HG03039 (cell line): Measurements from ENCODE around the gene NDRG4.

Source experiments
- ATAC-seq: cut with Tn5 transposase; IDR thresholded peaks from one replicate; pipeline ENCODE4 v1.9.1; 2021; ENCODE audit warnings: mild to moderate bottlenecking, moderate library complexity; ENCODE audit not compliant: unreplicated experiment

NDRG4 gene

DNA sequence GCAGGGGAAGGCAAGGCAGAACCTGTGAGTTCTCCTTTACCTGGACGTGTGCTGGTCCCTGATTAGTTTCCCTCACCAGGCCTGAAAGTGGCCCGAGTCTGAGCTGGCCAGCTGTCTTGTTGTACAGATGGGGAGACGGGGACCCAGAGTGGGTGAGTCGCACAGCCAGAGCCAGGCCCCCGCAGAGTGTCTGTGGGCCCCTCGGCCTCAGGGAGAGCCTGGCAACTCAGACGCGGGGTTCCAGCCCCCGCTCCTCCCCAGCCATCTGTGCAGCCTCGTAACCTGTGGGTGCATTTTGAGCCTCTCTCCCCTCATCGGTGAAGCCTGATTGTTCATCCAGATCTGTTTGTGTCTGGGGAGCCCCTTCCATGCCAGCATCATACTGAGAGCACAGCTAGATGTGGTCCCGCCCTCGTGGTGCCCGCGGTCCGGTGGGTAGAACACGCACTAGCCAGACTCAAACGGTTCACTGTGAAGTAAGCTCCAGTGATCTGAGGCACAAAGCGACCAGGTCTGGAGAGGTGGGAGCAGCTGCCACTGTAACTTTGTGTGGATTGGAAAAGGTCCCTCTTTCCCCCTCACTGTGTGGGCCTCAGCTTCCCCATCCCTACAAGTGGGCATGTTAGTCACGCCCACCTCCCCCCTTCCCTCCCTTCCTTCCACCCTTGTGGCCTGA lies 6.0 kb upstream of the NDRG4 start:
- ATAC-seq, result no peak

DNA sequence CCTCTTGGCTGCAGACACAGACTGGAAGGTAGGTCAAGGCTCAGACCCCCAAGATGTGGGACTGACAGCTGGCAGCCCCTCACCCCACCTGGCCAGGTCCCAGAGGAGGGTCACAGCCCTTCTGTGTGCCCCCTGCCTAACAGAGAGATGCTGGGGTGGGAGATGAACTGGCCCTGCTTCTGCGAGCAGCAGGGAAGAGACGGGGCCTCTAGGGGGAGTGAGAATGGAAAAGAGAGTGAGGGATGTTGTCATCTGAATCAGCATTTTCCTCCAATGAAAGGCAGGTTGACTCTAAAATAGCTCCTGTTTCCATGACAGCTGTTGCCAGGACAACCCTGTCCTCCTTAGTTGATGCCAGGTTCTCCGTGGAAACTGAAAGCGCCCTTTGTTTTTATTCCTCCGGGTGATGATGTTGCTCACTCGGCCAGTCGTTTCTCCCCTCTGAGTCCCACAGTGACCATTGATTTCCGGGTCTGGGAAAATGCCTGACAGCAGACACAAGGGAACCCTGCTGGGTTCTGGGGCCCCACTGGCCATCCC lies 4.9 kb upstream of the NDRG4 start:
- ATAC-seq, result peak; percentile 64

DNA sequence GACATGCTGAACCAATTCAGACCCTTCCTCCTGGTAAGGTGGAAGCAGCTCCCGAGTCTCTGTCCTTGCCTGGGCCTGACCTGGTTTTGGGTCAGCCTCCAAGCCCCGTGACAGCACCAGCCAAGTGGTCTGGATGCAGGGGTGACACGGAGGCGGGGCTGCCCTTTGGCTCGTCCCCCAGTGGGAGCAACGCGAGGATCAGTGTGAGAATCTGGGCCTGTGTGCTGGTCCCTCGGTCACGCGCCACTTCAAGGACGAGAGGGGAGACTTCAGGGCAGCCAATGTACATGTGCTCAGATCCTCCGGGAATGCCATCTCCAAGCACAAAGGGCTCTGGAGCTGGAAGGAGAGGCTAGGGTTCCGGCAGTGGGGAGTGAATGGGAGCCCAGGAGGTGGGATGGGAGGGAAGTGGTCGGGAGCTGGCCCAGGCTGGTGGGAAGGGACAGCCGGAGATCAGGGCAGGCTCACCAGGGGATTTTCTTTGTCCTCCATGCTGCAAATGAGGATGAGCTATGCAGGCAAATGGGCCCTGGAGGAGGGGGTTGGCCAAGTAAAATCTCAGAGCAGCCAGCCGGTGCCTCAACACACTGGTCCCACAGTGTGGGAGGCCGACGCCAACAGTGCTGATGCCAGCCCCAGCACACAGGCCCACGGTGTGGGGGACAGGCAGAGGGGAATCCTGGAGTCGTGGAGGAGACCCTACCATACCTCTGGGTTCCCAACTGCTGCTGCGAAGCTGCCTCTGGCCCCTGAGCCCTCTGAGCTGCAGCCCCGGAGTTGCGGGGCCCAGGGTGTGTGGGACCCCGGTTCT lies 4.2 kb upstream of the NDRG4 start:
- ATAC-seq, result no peak

DNA sequence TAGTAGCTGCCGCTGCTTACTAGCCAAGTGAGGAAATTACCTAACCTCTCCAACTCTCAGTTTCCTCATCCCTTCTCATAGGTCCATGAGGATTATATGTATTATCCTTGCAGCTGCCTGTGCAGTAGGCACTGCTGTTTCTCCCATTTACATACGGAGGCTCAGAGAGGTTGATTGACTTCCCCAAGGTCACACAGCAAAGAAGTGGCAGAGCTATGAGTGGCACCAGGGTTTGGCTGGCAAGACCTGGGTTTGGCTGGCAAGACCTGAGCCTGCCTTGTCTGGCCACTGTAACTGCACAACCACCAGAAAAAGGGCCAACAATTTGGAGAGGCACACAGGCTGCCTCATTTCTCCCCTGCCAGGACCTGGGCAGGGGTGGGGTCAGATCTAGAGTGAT lies 2.5 kb upstream of the NDRG4 start:
- no peak for ATAC-seq

DNA sequence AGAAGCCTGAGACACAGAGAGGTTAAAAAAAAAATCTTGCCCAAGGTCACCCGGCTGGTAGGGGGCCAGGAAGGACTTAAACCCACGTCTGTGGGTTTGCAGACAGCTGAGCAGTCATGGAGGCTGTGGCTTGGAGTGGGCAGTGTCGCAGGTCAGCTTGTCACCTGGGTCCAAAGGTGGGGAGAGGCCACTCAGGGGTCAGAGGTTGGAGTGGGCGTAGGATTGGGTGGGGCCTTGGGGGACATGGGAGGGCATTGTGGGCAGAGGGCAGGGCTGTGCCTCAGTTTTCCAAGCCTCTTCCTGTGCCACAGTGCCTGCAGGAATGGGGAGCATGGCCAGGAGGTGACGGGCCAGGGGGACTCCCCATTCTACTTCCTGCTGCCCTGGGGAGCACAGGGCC lies 2.0 kb upstream of the NDRG4 start:
- no peak for ATAC-seq

DNA sequence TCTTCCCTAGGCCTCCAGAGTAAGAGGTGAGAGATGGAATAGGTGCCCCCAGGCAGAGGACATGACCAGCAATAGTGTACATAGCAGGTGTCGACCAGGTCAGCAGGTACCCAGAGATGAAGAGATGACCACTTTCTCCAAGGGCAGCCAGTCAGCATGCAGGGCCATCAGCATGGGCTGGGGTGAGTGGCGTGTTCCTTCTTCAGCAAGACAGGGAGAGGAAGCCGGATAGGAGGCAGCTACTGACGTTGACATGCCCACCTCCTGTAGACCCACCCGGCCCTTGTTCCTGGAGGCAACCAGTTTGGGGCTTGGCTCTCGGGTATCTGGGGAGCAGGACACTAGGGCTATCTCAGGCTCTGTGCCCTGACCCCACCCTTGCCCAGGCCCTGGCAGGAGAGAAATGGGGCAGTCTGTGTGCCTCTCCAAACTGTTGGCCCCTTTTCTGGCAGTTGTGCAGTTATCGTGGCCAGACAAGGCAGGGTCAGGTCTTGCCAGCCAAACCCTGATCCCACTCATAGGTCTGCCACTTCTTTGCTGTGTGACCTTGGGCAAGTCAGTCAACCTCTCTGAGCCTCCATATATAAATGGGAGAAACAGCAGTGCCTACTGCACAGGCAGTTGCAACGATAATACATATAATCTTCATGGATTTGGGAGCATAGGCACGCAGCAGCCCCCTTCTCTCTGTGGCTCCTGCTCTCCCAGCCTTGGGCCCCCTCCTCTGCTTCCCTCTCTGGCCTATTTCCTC lies 1.4 kb upstream of the NDRG4 start:
- ATAC-seq, result no peak

DNA sequence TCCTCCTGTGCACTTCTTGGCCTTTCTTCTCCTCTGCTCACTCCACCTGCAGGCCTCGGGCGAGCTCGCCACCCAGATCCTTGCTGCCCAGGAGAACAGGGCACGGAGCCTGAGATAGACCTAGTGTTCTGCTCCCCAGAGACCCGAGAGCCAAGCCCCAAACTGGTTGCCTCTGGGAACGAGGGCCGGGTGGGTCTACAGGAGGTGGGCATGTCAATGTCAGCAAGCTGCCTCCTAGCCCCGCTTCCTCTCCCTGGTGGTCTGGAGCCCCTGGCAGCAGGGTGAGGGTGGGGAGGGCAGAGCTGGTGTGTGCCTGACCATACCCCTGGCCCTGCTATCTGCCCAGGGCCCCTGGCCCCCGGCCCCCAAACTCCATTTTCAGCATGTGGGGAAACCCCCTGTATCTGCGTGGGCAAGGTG lies 841 bp upstream of the NDRG4 start:
- ATAC-seq, result no peak

DNA sequence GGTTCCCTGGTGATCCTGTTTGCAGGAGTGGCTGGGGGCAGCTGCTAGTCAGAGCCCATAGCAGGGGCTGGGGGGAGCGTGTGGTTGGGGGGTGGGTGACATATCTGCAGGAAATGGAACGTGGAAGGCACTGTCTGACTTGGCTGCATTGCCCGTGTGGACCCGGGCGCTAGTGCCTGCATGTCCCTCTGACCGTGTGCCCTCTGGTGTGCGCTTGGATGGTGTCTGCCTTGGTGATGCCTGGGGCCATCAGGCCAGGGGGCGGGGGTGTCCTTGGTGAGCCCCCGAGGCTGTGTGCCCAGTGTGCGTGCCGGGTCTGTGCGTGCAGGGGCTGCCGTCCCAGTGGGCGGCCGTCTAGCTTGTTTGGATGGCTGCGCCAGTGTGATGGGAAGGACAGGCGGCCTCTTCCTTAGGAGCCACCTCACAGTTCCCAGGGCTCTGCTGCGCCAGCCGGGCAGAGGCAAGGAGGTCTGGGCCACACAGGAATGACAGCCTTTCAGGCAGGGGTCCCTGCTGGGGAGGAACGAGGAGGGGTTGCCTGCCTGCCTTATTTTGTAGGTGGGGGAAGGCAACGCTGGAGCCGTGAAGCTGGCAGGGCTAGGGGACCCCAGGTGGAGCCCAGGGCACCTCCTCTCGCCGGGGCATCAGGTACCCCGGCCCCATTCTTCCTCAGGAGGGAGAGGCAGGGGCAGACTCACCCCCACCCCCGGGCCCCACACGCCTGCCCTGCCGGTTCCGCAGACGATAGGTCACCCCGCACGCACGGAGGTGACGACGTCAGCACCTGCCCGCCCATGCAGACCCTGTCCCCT lies 693 bp downstream of the NDRG4 start:
- ATAC-seq, result no peak

DNA sequence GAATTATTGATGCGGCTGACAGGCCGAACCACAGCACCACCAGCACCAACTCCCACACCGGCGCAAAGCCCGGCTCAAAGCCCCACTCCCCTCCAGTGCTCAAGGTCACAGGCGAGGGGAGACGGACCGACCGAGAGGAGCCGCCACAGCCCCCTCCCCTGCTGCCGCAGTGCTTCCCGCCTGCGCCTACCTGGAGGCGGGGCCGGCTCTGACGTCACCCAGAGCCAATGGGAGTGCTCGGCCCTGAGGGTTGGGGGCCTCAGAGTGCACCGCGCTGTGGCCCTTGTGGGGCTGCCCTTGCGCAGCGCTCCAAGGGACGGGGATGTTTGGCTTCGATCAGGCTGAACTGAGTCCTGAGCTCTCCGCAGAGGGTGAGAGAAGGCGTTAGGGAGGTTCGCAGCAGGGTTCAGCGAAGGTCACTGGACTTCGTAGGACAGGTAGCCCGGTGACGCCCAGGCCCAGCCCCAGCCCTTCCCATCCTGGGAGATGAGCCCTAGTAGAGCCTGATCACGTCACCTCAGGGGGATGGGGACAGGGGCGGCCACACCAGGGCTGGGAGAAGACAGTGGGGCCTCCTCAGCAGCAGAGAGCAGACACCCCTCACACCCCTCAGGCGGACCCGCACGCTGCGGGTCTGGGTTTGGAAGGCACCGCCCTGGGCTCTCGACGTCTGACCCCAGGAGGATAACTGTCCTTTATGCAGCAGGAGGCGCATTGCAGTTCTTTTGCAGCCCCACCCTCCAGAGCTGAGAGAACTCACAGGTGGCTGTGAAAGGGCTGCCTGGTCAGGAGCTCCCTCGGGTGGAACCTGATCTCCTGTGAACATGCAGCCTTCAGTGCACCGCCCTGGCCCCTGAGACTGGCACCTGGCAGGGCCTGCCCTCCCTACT lies 1.5 kb downstream of the NDRG4 start:
- no peak for ATAC-seq

DNA sequence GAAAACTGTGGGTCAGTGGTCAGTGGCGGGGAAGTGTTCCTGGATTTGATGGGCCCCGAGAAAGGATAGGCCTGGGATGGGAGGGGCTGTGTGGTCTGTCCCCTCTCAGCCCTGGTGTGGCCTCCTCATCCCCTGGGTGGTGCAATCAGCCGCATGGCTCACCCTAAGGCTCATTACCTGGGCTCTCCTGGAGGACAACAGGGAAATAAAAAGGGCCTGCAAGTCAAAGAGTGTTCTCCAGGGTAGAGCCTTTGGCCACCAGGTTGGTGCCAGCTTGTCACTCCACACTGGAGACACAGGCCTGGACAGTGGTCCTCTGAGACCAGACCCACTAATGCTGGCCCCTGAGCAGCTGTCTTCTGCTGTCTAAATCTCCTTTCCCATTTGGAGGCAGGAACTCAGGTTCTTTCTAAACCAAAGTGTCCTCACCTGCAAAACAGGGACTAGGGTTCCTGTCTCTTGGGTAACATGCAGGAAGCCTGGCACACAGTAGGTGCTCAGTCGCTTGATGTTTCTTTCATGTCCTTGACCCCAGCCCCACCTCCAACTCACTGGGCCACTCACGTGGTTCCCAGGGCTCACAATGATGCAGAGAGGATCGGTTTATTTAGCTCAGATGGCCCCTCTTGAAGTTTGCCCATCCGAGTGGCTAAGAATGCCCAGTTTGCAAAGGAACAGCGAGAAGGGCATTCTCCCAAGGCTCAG lies 2.4 kb downstream of the NDRG4 start:
- ATAC-seq, result no peak

DNA sequence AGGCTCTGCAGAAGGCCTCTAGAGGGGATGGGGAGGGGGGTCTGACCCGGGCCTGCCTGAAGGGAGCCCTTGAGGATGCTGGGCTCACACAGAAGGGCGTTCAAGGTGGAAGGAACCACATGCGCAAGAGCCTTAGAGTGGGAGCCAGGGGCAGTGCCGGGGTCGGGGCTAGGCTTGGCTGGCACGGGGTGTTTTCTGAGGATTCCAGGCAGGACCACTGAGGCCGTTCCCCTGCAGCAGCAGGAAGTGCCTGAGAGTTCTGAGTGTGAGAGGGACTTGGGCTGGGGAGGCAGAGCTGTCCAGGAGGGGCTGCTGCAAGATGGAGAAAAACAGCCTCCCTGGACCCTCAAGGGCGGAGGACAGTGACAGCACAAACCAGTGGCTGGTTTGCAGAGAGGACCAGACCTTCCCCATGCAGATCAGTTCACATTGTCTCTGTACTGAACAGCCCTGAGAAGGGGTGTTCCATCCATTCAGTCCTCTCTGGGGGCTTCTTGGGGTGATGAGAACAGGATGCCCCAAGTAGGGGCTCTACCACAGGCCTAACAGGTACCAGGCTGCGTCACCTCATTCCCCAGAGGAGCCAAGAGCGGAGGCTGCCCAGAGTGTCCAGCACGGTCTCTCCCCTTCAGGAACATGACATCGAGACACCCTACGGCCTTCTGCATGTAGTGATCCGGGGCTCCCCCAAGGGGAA lies 3.4 kb downstream of the NDRG4 start:
- no peak for ATAC-seq

DNA sequence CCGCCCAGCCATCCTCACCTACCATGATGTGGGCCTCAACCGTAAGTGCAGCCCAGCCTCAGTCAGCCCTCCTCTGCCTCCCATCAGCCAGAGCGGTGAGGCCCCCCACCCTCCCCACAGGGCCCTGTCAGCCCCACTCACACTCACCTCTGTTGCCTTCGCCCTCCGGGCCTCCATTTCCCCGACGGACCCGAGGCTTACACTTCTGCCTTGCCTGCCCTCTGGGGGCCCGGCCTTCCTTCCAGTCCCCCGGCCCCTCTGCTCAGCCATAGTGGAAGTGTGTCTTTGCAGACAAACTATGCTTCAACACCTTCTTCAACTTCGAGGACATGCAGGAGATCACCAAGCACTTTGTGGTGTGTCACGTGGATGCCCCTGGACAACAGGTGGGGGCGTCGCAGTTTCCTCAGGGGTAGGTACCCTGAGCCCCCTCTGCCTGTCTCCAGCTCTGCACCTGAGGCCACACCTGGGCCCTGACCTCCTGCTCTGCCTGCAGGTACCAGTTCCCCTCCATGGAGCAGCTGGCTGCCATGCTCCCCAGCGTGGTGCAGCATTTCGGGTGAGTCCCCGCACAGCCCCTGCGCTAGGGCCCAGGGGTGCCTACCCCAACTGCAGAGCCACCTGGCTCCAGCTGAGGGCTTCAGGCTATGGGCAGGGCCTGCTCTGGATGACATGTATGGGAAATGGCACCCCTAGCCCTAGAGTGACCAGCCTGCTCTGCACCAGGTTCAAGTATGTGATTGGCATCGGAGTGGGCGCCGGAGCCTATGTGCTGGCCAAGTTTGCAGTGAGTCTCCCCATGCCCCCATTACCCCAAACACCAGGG lies 4.1 kb downstream of the NDRG4 start:
- no peak for ATAC-seq

DNA sequence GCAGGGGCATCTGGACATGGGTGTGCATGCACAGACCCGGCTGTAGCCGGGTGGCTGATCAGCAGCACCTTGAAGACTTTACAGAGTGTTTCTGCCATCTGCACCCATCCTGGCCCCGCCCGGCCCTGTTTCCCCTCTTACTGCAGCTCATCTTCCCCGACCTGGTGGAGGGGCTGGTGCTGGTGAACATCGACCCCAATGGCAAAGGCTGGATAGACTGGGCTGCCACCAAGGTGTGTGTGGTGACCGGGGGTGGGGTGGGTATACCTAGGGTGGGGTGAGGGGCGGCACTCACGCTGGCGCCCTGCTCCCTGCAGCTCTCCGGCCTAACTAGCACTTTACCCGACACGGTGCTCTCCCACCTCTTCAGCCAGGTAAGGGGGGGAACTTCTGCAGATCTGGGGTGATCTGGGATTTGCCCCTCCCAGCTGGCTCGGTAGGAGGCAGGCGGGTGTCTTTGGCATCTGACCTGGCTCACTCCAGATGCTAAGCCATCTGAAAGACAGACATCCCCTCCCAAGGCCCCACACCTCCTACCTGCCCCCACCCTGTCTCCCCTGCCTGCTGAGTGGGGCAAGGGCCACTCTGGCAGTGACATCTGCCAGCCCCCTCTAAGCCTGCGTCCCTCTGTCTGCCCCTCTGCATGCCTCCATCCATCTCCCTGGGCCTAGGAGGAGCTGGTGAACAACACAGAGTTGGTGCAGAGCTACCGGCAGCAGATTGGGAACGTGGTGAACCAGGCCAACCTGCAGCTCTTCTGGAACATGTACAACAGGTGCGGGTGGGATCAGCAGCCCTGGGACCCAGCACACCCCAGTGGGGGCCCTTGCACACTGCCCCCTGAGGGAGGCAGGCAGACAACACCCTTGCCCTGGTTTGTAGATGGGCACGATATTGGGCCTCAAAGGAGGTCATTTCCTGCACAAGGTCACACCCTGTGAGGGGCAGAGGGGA lies 6.6 kb downstream of the NDRG4 start:
- ATAC-seq, result no peak

DNA sequence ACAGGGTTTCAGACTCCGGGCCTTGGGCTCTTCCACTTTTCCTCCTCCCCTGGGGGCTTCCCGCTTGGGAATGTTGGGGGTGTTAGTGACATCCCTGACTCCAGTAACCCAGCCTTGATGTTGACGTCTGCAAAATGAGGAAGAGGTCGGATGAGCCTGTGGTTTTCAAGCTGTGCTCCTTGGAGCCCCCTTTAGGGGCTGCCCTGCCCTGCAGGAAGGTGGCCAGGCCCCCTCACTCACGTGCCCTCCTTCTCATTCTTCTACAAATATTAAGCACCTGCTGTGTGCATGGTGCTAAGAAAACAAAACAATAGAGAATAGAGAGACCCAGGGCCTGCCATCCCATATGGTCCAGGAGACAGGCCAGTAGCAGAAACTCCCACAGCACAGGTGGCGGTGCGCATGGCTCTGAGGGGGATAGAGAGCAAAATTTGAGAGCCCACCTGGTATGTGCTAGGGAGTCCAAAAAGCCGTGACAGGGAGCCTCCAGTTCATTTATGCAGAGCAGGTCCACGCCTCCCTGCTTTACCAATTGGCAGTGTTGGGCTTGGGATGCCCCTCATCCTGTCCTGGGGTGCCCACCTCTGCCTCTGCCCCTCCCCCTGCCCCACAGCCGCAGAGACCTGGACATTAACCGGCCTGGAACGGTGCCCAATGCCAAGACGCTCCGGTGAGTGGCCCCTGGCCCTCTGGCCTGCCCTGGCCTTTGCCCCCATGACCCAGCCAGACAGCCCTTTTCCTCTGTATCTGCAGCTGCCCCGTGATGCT lies 7.4 kb downstream of the NDRG4 start:
- no peak for ATAC-seq

DNA sequence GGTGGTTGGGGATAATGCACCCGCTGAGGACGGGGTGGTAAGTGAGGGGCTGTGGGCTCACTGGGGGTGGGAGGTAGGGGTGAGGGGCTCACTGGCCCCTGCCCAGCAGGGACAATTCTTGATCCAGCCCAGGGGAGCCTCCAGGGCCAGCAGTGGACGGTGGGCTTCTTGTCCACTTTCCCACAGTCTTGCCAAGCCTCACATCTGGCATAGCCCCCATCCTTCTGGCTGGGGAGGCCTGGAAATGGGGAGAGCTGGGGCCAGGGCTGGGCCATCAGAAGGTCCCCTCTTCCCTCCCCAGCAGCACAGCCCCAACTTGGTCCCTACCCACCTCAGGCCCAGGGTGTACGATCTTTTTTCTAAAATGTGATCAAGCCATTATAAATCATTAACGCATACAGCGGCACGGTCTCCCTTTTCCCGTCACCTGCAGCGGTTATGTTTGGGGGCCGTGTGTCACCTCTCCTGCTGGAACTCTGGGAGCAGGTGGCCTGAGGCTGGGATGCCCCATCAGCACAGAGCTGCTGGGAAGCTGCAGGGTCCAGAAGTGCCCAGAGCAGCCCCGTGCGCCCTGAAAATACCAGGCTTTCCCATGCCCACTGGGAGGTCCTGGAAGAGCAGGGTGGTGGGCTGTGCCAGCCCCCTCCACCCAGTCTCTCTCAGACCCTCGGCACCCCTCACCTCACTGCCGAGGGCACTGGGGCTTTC lies 8.2 kb downstream of the NDRG4 start:
- ATAC-seq, result no peak
